ENCODE data around the gene PTX4.

- TF ChIP-seq EZH2phosphoT487 (conservative IDR thresholded peaks at IDR 0.05; ENCODE audit: low read length) (no peak), CTCF (IDR thresholded peaks at IDR 0.05; ENCODE audit: insufficient read depth, low read length, poor library complexity, severe bottlenecking) (no peak)
These were observed 28.8 kb downstream of the PTX4 start for GRCh38 chr16:1459967-1460366.

All from SU-DHL-6 (cell line).